HG02981 (cell line): Measurements from ENCODE around the gene PPIL1.
"Not testable (repeated sequence)": the region's sequence is repeated elsewhere in the genome, so short reads cannot be mapped to it uniquely, and the experiment has no call there.

ENCODE experiments used
- ATAC-seq: cut with Tn5 transposase; IDR thresholded peaks from one replicate; pipeline ENCODE4 v1.9.1; 2021; ENCODE audit warnings: mild to moderate bottlenecking, moderate library complexity; ENCODE audit not compliant: unreplicated experiment

Gene PPIL1

GRCh38 chr6:36817176-36817817, 57.3 kb downstream of the PPIL1 start:
- ATAC-seq = no peak

- no peak for ATAC-seq
Measured at GRCh38 chr6:36815962-36816735, 58.5 kb downstream of the PPIL1 start.

GRCh38 chr6:36814249-36814648, 60.4 kb downstream of the PPIL1 start:
- no peak for ATAC-seq

GRCh38 chr6:36813526-36813925, 61.1 kb downstream of the PPIL1 start:
- no peak for ATAC-seq

- not testable (repeated sequence) for ATAC-seq
Measured at GRCh38 chr6:36813047-36813446, 61.6 kb downstream of the PPIL1 start.

- no peak for ATAC-seq
Measured at GRCh38 chr6:36809941-36810803, 64.4 kb downstream of the PPIL1 start.

- no peak for ATAC-seq
Measured at GRCh38 chr6:36809156-36809555, 65.4 kb downstream of the PPIL1 start.

GRCh38 chr6:36808634-36809033, 66.0 kb downstream of the PPIL1 start:
- no peak for ATAC-seq

- no peak for ATAC-seq
Measured at GRCh38 chr6:36807750-36808149, 66.9 kb downstream of the PPIL1 start.

- ATAC-seq = no peak
Measured at GRCh38 chr6:36807143-36807542, 67.5 kb downstream of the PPIL1 start.

GRCh38 chr6:36805917-36806316, 68.7 kb downstream of the PPIL1 start:
- no peak for ATAC-seq

GRCh38 chr6:36805096-36805797, 69.4 kb downstream of the PPIL1 start:
- ATAC-seq = no peak
